ENCODE measurements around the gene PKIG. TPM values are rescaled to one million over a fixed set of nuclear protein-coding genes. Genes with fewer than 3 reads are reported as not detected.

PKIG gene
- total RNA-seq, 1 experiment from 2014 or later = 66.3 TPM

DNA sequence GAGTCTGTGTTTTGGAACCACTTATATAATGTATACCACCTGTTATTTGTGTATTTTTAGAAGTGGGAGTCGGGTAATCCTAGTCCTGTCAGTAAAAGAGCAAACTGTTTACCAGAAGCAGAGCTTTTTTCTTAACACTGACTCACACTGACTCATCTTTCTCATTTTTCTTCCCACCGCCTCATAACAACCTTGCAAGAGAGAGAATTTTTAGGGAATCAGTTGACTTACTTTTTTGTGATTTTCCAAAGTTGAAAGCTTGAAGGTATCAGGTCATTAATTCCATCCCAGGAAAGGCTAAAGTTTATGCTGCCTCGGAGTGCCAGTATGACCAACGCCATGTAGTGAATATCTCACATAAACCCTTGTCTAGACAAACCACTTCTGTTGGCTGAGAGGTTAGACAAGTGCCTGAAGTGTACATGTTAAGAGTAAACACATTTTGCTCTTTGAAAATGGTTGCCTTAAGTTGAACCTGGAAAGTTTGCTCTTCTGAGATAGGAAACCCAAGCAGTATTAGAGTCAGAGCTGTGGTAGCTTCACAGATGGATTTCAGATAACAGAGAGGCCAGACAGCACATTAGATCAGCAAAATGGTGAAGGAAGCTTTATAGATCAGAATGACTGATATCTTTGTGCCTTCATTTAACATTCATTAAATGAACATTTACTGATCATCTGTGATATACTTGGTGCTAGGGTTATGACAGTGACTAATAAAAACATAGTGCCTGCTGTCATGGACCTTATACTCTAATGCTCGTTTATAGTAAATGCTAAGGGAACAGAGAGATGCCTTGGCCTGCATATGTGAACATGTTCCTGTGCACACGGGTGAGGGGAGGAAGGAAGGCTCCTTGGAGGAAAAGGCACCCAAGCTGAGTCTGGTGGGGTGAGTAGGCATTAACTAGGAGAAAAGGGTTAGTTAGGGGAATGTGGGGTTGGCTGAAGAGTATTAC is 29.1 kb upstream of the PKIG start:
- peak; percentile 79 for ATAC-seq
- no TSS peak for BruUV-seq (replicated peaks)
- intact Hi-C loops (cut with micrococcal nuclease; ENCODE audit: unreplicated experiment) = no loop called here
- in situ Hi-C loops (cut with HindIII; ENCODE audit: low pct_unique_long_range_greater_than_20kb, low sequenced_read_pairs) = no loop called here
- no peak overlapping the region for H3K4me3 ChIP-seq (ENCODE audit: low read depth in 2 of 2, low read length in 2 of 2)
- TF ChIP-seq, protein P1, sequence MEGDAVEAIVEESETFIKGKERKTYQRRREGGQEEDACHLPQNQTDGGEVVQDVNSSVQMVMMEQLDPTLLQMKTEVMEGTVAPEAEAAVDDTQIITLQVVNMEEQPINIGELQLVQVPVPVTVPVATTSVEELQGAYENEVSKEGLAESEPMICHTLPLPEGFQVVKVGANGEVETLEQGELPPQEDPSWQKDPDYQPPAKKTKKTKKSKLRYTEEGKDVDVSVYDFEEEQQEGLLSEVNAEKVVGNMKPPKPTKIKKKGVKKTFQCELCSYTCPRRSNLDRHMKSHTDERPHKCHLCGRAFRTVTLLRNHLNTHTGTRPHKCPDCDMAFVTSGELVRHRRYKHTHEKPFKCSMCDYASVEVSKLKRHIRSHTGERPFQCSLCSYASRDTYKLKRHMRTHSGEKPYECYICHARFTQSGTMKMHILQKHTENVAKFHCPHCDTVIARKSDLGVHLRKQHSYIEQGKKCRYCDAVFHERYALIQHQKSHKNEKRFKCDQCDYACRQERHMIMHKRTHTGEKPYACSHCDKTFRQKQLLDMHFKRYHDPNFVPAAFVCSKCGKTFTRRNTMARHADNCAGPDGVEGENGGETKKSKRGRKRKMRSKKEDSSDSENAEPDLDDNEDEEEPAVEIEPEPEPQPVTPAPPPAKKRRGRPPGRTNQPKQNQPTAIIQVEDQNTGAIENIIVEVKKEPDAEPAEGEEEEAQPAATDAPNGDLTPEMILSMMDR (IDR thresholded peaks at IDR 0.05) = no peak
- TF ChIP-seq POLR2AphosphoS5 (IDR thresholded peaks at IDR 0.05; ENCODE audit: low read depth, low read length) (no peak), TCF7L2 (IDR thresholded peaks at IDR 0.05; ENCODE audit: low read depth, low read length) (no peak), SIN3A (IDR thresholded peaks at IDR 0.05; ENCODE audit: borderline replicate concordance, insufficient read depth, low read depth, low read length) (no peak)
- TF ChIP-seq, protein P2, sequence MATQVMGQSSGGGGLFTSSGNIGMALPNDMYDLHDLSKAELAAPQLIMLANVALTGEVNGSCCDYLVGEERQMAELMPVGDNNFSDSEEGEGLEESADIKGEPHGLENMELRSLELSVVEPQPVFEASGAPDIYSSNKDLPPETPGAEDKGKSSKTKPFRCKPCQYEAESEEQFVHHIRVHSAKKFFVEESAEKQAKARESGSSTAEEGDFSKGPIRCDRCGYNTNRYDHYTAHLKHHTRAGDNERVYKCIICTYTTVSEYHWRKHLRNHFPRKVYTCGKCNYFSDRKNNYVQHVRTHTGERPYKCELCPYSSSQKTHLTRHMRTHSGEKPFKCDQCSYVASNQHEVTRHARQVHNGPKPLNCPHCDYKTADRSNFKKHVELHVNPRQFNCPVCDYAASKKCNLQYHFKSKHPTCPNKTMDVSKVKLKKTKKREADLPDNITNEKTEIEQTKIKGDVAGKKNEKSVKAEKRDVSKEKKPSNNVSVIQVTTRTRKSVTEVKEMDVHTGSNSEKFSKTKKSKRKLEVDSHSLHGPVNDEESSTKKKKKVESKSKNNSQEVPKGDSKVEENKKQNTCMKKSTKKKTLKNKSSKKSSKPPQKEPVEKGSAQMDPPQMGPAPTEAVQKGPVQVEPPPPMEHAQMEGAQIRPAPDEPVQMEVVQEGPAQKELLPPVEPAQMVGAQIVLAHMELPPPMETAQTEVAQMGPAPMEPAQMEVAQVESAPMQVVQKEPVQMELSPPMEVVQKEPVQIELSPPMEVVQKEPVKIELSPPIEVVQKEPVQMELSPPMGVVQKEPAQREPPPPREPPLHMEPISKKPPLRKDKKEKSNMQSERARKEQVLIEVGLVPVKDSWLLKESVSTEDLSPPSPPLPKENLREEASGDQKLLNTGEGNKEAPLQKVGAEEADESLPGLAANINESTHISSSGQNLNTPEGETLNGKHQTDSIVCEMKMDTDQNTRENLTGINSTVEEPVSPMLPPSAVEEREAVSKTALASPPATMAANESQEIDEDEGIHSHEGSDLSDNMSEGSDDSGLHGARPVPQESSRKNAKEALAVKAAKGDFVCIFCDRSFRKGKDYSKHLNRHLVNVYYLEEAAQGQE (IDR thresholded peaks at IDR 0.05; ENCODE audit: insufficient read depth in 1 of 2, low read depth in 2 of 2, low read length in 1 of 2) = no peak
- POLR2A ChIA-PET = interaction anchor here (0.5 to 0.6 kb wide), 2 partner anchors 14 to 33 kb away, joined by 3 to 4 read pairs; no protein-coding TSS in a partner anchor
- H3K36me3 ChIP-seq (ENCODE audit: control insufficient read depth, insufficient read depth, low read length) = no peaks in the 10 kb centered on the region
- H3K27me3 ChIP-seq (ENCODE audit: control insufficient read depth, insufficient read depth, low read length) = no peaks in the 10 kb centered on the region
- H3K27ac ChIP-seq (ENCODE audit: low read length) = peak overlapping the region; percentile 69
- DNase-seq (ENCODE audit: low read depth, low spot score) = no peak
- peaks cover 35% of the 10 kb centered on the region for H3K4me1 ChIP-seq (ENCODE audit: control insufficient read depth, insufficient read depth, low read length)
- H3K9me3 ChIP-seq (ENCODE audit: control insufficient read depth, insufficient read depth, low read depth, low read length) = no peaks in the 10 kb centered on the region
- CTCF ChIA-PET = no interaction called here

DNA sequence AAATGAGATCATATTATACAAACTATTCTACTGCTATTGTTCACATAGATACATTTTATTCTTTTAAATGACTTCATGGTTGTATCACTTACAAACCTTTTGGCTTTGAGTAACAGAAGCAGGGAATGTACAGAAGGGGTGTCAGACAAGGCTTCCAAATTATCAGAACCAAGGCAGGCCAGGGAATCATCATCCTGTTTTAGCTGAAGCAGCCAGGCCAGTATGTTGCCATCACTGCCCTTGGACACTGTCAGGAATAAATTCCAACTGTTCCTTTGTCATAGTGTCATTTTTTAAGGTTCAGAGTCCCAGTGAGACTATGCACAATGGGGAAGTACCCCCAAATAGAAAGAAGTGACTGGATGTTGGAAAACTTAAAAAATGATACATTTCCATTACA is 23.1 kb upstream of the PKIG start:
- Histone ChIP-seq H3K27me3 (ENCODE audit: control insufficient read depth, insufficient read depth, low read length) (no peaks in the 10 kb centered on the region), H3K4me3 (ENCODE audit: low read depth in 2 of 2, low read length in 2 of 2) (no peak overlapping the region), H3K27ac (ENCODE audit: low read length) (no peak overlapping the region), H3K4me1 (ENCODE audit: control insufficient read depth, insufficient read depth, low read length) (peaks cover 4% of the 10 kb centered on the region; the same call in 1 of the 2 replicates), H3K9me3 (ENCODE audit: control insufficient read depth, insufficient read depth, low read depth, low read length) (no peaks in the 10 kb centered on the region), H3K36me3 (ENCODE audit: control insufficient read depth, insufficient read depth, low read length) (no peaks in the 10 kb centered on the region)
- in situ Hi-C loops (cut with HindIII; ENCODE audit: low pct_unique_long_range_greater_than_20kb, low sequenced_read_pairs) = no loop called here
- ATAC-seq (no peak), DNase-seq (ENCODE audit: low read depth, low spot score) (no peak)
- intact Hi-C loops (cut with micrococcal nuclease; ENCODE audit: unreplicated experiment) = no loop called here
- TF ChIP-seq, protein P2 (IDR thresholded peaks at IDR 0.05; ENCODE audit: insufficient read depth in 1 of 2, low read depth in 2 of 2, low read length in 1 of 2) = no peak
- TF ChIP-seq, protein P1 (IDR thresholded peaks at IDR 0.05) = no peak
- TF ChIP-seq TCF7L2 (IDR thresholded peaks at IDR 0.05; ENCODE audit: low read depth, low read length) = no peak
- no peak for TF ChIP-seq SIN3A (IDR thresholded peaks at IDR 0.05; ENCODE audit: borderline replicate concordance, insufficient read depth, low read depth, low read length)
- no peak for TF ChIP-seq POLR2AphosphoS5 (IDR thresholded peaks at IDR 0.05; ENCODE audit: low read depth, low read length)
- ChIA-PET CTCF (interaction anchor here (0.6 kb wide), 1 partner anchor 133 kb away, joined by 8 read pairs; no protein-coding TSS in a partner anchor), POLR2A (no interaction called here)
- no TSS peak for BruUV-seq (replicated peaks)

Measured in Panc1 (cell line).